Measurements from ENCODE around the gene IL11RA. TPM values are rescaled to one million over a fixed set of nuclear protein-coding genes. Genes with fewer than 3 reads are reported as not detected.

IL11RA gene
- polyA plus RNA-seq, 4 donors, result 10.3 to 40.0 (median 25.3) TPM

- Histone ChIP-seq H3K27ac (ENCODE audit: low read depth in 1 of 3, low read length in 2 of 3) (peak overlapping the region; percentile 79 to 99 (median 88)), H3K4me3 (ENCODE audit: low read depth in 1 of 3, low read length in 3 of 3) (peak overlapping the region; percentile 29 to 73 (median 71)), H3K4me1 (ENCODE audit: control insufficient read depth in 3 of 3, insufficient read depth in 2 of 3, low read depth in 1 of 3, low read length in 2 of 3) (peaks cover 0 to 9% (median 3%) of the 10 kb centered on the region in 3 donors), H3K27me3 (ENCODE audit: control insufficient read depth in 3 of 3, insufficient read depth in 3 of 3, low read length in 3 of 3) (no peaks in the 10 kb centered on the region), H3K36me3 (ENCODE audit: control insufficient read depth in 3 of 3, insufficient read depth in 2 of 3, low read depth in 1 of 3, low read length in 3 of 3) (peaks cover 3 to 37% (median 4%) of the 10 kb centered on the region in 3 donors), H3K9me3 (ENCODE audit: control insufficient read depth in 2 of 2, insufficient read depth in 1 of 2, low read depth in 1 of 2, low read length in 1 of 2) (peaks cover 0 to under 1% of the 10 kb centered on the region in 2 donors)
- FAIRE-seq (no peak), DNase-seq (peak; percentile 89 to 91)
- 4 to 16% (median 15%) methylated on average over 18 of the region's 18 CpGs for WGBS, 3 donors
These were observed 12.5 kb downstream of the IL11RA start for GRCh38 chr9:34664281-34665066.

- FAIRE-seq (no peak), DNase-seq (no peak)
- Histone ChIP-seq H3K27ac (ENCODE audit: low read depth in 1 of 3, low read length in 2 of 3) (peak overlapping the region; percentile 79 to 99 (median 88)), H3K27me3 (ENCODE audit: control insufficient read depth in 3 of 3, insufficient read depth in 3 of 3, low read length in 3 of 3) (no peaks in the 10 kb centered on the region), H3K4me1 (ENCODE audit: control insufficient read depth in 3 of 3, insufficient read depth in 2 of 3, low read depth in 1 of 3, low read length in 2 of 3) (peaks cover 0 to 9% (median 3%) of the 10 kb centered on the region in 3 donors), H3K36me3 (ENCODE audit: control insufficient read depth in 3 of 3, insufficient read depth in 2 of 3, low read depth in 1 of 3, low read length in 3 of 3) (peaks cover 3 to 32% (median 4%) of the 10 kb centered on the region in 3 donors), H3K4me3 (ENCODE audit: low read depth in 1 of 3, low read length in 3 of 3) (peak overlapping the region; percentile 29 to 73 (median 71)), H3K9me3 (ENCODE audit: control insufficient read depth in 2 of 2, insufficient read depth in 1 of 2, low read depth in 1 of 2, low read length in 1 of 2) (peaks cover 0 to 6% of the 10 kb centered on the region in 2 donors)
- WGBS, 3 donors, result 1 to 2% (median 1%) methylated on average over 22 to 26 of the region's 26 CpGs
These were observed 13.0 kb downstream of the IL11RA start for GRCh38 chr9:34665067-34665380.

- H3K27ac ChIP-seq (ENCODE audit: low read depth in 1 of 3, low read length in 2 of 3), result peak overlapping the region; percentile 99 to 100 (median 99)
- peak overlapping the region; percentile 68 to 87 (median 73) for H3K4me3 ChIP-seq (ENCODE audit: low read depth in 1 of 3, low read length in 3 of 3)
- peaks cover 0 to 9% of the 10 kb centered on the region in 2 donors for H3K9me3 ChIP-seq (ENCODE audit: control insufficient read depth in 2 of 2, insufficient read depth in 1 of 2, low read depth in 1 of 2, low read length in 1 of 2)
- H3K27me3 ChIP-seq (ENCODE audit: control insufficient read depth in 3 of 3, insufficient read depth in 3 of 3, low read length in 3 of 3), result no peaks in the 10 kb centered on the region
- H3K4me1 ChIP-seq (ENCODE audit: control insufficient read depth in 3 of 3, insufficient read depth in 2 of 3, low read depth in 1 of 3, low read length in 2 of 3), result peaks cover 0 to 9% (median 3%) of the 10 kb centered on the region in 3 donors
- DNase-seq (peak; percentile 96 to 97), FAIRE-seq (no peak)
- WGBS, 3 donors, result 2% methylated on average over 45 to 55 of the region's 55 CpGs
- H3K36me3 ChIP-seq (ENCODE audit: control insufficient read depth in 3 of 3, insufficient read depth in 2 of 3, low read depth in 1 of 3, low read length in 3 of 3), result peaks cover 0 to 26% (median 2%) of the 10 kb centered on the region in 3 donors
These were observed 13.6 kb downstream of the IL11RA start for GRCh38 chr9:34665381-34666250.

GRCh38 chr9:34669809-34670562 lies 18.0 kb downstream of the IL11RA start:
- FAIRE-seq (no peak), DNase-seq (no peak)
- H3K4me1 ChIP-seq (ENCODE audit: control insufficient read depth in 3 of 3, insufficient read depth in 2 of 3, low read depth in 1 of 3, low read length in 2 of 3), result no peaks in the 10 kb centered on the region
- peaks cover 0 to 4% (median 2%) of the 10 kb centered on the region in 3 donors for H3K36me3 ChIP-seq (ENCODE audit: control insufficient read depth in 3 of 3, insufficient read depth in 2 of 3, low read depth in 1 of 3, low read length in 3 of 3)
- 82 to 96% (median 91%) methylated on average over 5 of the region's 5 CpGs for WGBS, 3 donors
- no peak overlapping the region for H3K27ac ChIP-seq (ENCODE audit: low read depth in 1 of 3, low read length in 2 of 3)
- H3K4me3 ChIP-seq (ENCODE audit: low read depth in 1 of 3, low read length in 3 of 3), result no peak overlapping the region
- H3K9me3 ChIP-seq (ENCODE audit: control insufficient read depth in 2 of 2, insufficient read depth in 1 of 2, low read depth in 1 of 2, low read length in 1 of 2), result peaks cover 0 to 13% of the 10 kb centered on the region in 2 donors
- H3K27me3 ChIP-seq (ENCODE audit: control insufficient read depth in 3 of 3, insufficient read depth in 3 of 3, low read length in 3 of 3), result no peaks in the 10 kb centered on the region

GRCh38 chr9:34671307-34671706 lies 19.3 kb downstream of the IL11RA start:
- Histone ChIP-seq H3K9me3 (ENCODE audit: control insufficient read depth in 2 of 2, insufficient read depth in 1 of 2, low read depth in 1 of 2, low read length in 1 of 2) (peaks cover 0 to 13% of the 10 kb centered on the region in 2 donors), H3K4me1 (ENCODE audit: control insufficient read depth in 3 of 3, insufficient read depth in 2 of 3, low read depth in 1 of 3, low read length in 2 of 3) (no peaks in the 10 kb centered on the region), H3K36me3 (ENCODE audit: control insufficient read depth in 3 of 3, insufficient read depth in 2 of 3, low read depth in 1 of 3, low read length in 3 of 3) (peaks cover 0 to 4% (median 2%) of the 10 kb centered on the region in 3 donors), H3K27me3 (ENCODE audit: control insufficient read depth in 3 of 3, insufficient read depth in 3 of 3, low read length in 3 of 3) (no peaks in the 10 kb centered on the region), H3K27ac (ENCODE audit: low read depth in 1 of 3, low read length in 2 of 3) (no peak overlapping the region), H3K4me3 (ENCODE audit: low read depth in 1 of 3, low read length in 3 of 3) (no peak overlapping the region)
- FAIRE-seq, result no peak
- 77 to 95% (median 88%) methylated on average over 1 of the region's 1 CpG for WGBS, 3 donors
- no peak for DNase-seq

GRCh38 chr9:34674440-34674839 lies 22.5 kb downstream of the IL11RA start:
- no peaks in the 10 kb centered on the region for H3K36me3 ChIP-seq (ENCODE audit: control insufficient read depth in 3 of 3, insufficient read depth in 2 of 3, low read depth in 1 of 3, low read length in 3 of 3)
- FAIRE-seq (no peak), DNase-seq (peak in 1 of 2 donors; percentile 42)
- WGBS, 3 donors, result 37 to 65% (median 51%) methylated on average over 3 of the region's 3 CpGs
- H3K27me3 ChIP-seq (ENCODE audit: control insufficient read depth in 3 of 3, insufficient read depth in 3 of 3, low read length in 3 of 3), result no peaks in the 10 kb centered on the region
- peaks cover 0 to 13% of the 10 kb centered on the region in 2 donors for H3K9me3 ChIP-seq (ENCODE audit: control insufficient read depth in 2 of 2, insufficient read depth in 1 of 2, low read depth in 1 of 2, low read length in 1 of 2)
- H3K4me3 ChIP-seq (ENCODE audit: low read depth in 1 of 3, low read length in 3 of 3), result no peak overlapping the region
- H3K27ac ChIP-seq (ENCODE audit: low read depth in 1 of 3, low read length in 2 of 3), result no peak overlapping the region
- no peaks in the 10 kb centered on the region for H3K4me1 ChIP-seq (ENCODE audit: control insufficient read depth in 3 of 3, insufficient read depth in 2 of 3, low read depth in 1 of 3, low read length in 2 of 3)

- H3K27ac ChIP-seq (ENCODE audit: low read depth in 1 of 3, low read length in 2 of 3), result no peak overlapping the region
- H3K36me3 ChIP-seq (ENCODE audit: control insufficient read depth in 3 of 3, insufficient read depth in 2 of 3, low read depth in 1 of 3, low read length in 3 of 3), result no peaks in the 10 kb centered on the region
- no peaks in the 10 kb centered on the region for H3K4me1 ChIP-seq (ENCODE audit: control insufficient read depth in 3 of 3, insufficient read depth in 2 of 3, low read depth in 1 of 3, low read length in 2 of 3)
- no peaks in the 10 kb centered on the region for H3K27me3 ChIP-seq (ENCODE audit: control insufficient read depth in 3 of 3, insufficient read depth in 3 of 3, low read length in 3 of 3)
- FAIRE-seq (no peak), DNase-seq (peak; percentile 74 to 85)
- H3K9me3 ChIP-seq (ENCODE audit: control insufficient read depth in 2 of 2, insufficient read depth in 1 of 2, low read depth in 1 of 2, low read length in 1 of 2), result peaks cover 0 to 6% of the 10 kb centered on the region in 2 donors
- no peak overlapping the region for H3K4me3 ChIP-seq (ENCODE audit: low read depth in 1 of 3, low read length in 3 of 3)
- WGBS, 3 donors, result 25 to 31% (median 30%) methylated on average over 10 of the region's 10 CpGs
These were observed 23.2 kb downstream of the IL11RA start for GRCh38 chr9:34675048-34675714.

All from small intestine (tissue), 7 donors.